B cell (primary cell): Measurements from ENCODE around the gene TMEM106B. TPM values are rescaled to one million over a fixed set of nuclear protein-coding genes. Genes with fewer than 3 reads are reported as not detected.

Experiments used
- ATAC-seq: fragments of 200-7000 bp; cut with Tn5 transposase; one replicate; pipeline ENCODE4 v1.10.0; 2021; ENCODE audit warnings: low read depth, mild to moderate bottlenecking, moderate number of reproducible peaks, moderate library complexity
- CTCF ChIA-PET: fragments of 350-600 bp; sonication (Branson Sonifier 250); formaldehyde crosslinking; loops from one replicate; lab custom pipeline; 2021; ENCODE audit warnings: antibody characterized with exemption, inconsistent platforms; lab: Charles Lee
- POLR2A ChIA-PET: fragments of 350-600 bp; sonication (Branson Sonifier 250); formaldehyde crosslinking; loops from one replicate; lab custom pipeline; 2021; ENCODE audit warnings: antibody characterized with exemption; lab: Charles Lee
- DNase-seq: peaks from one replicate; pipeline ENCODE4 v3.0.0; 2013
- H2AFZ ChIP-seq: 2 replicates; pipeline ENCODE4 v1.6.1; 2012; ENCODE audit warnings: mild to moderate bottlenecking, low read depth, low read length; ENCODE audit not compliant: insufficient read depth, poor library complexity, severe bottlenecking
- H3K27ac ChIP-seq, 2 donors: 1 replicate in 1 of 2; 2 replicates in 1 of 2; pipeline ENCODE4 v1.5.1; 2012 to 2013; ENCODE audit warnings: low read length in 2 of 2, mild to moderate bottlenecking in 2 of 2, moderate library complexity in 1 of 2
- H3K27me3 ChIP-seq, 4 experiments: fragments of 200-600 bp in 1 of 4; sonication (generic) in 1 of 4; replicated peaks in 1 of 4; 1 replicate in 2 of 4; 2 replicates in 2 of 4; pipeline versions ENCODE4 v1.6.1 to v1.7.0; 2013 to 2016; ENCODE audit warnings: low read length in 3 of 4, mild to moderate bottlenecking in 2 of 4, mixed read lengths in 1 of 4, moderate library complexity in 1 of 4; ENCODE audit not compliant: insufficient read depth in 4 of 4, control insufficient read depth in 3 of 4; ENCODE audit errors: control extremely low read depth in 1 of 4
- H3K36me3 ChIP-seq, 2 experiments: replicated peaks in 1 of 2; 1 replicate in 1 of 2; 2 replicates in 1 of 2; pipeline versions ENCODE4 v1.6.1 to v1.7.1; 2013; ENCODE audit warnings: low read length in 1 of 2; ENCODE audit not compliant: insufficient read depth in 2 of 2, control insufficient read depth in 1 of 2; ENCODE audit errors: control extremely low read depth in 1 of 2, extremely low read depth in 1 of 2
- H3K4me1 ChIP-seq, 2 donors: fragments of 200-600 bp in 1 of 2; sonication (generic) in 1 of 2; 1 replicate in 1 of 2; 2 replicates in 1 of 2; pipeline versions ENCODE4 v1.5.1 to v1.6.1; 2013 to 2017; ENCODE audit warnings: low read length in 2 of 2; ENCODE audit not compliant: control insufficient read depth in 2 of 2, insufficient read depth in 2 of 2
- H3K4me2 ChIP-seq: replicated peaks from 2 replicates; pipeline ENCODE3; 2012; ENCODE audit warnings: mild to moderate bottlenecking, low read depth, low read length; ENCODE audit not compliant: poor library complexity, severe bottlenecking
- H3K4me3 ChIP-seq, 5 experiments: fragments of 200-600 bp in 1 of 5; sonication (generic) in 1 of 5; 1 replicate in 3 of 5; 2 replicates in 2 of 5; pipeline versions ENCODE4 v1.5.1 to v1.7.0; 2011 to 2016; ENCODE audit warnings: low read length in 4 of 5, mild to moderate bottlenecking in 4 of 5, low read depth in 2 of 5, control low read depth in 1 of 5, moderate library complexity in 1 of 5; ENCODE audit not compliant: insufficient read depth in 1 of 5; ENCODE audit errors: control extremely low read depth in 1 of 5, extremely low read depth in 1 of 5
- H3K79me2 ChIP-seq: fragments of 200-600 bp; sonication (generic); one replicate; pipeline ENCODE4 v1.6.0; 2016; ENCODE audit warnings: low read length; ENCODE audit not compliant: control insufficient read depth, insufficient read depth
- H3K9ac ChIP-seq: fragments of 200-600 bp; sonication (generic); 2 replicates; pipeline ENCODE4 v1.6.1; 2017; ENCODE audit warnings: mild to moderate bottlenecking, low read length, moderate library complexity
- H3K9me3 ChIP-seq, 3 donors: one replicate each; pipeline versions ENCODE4 v1.6.1 to v1.7.1; 2013; ENCODE audit warnings: low read length in 2 of 3; ENCODE audit not compliant: control insufficient read depth in 2 of 3, insufficient read depth in 1 of 3; ENCODE audit errors: control extremely low read depth in 1 of 3
- H4K20me1 ChIP-seq: 2 replicates; pipeline ENCODE4 v1.6.0; 2012; ENCODE audit warnings: mild to moderate bottlenecking, low read length; ENCODE audit not compliant: insufficient read depth, control insufficient read depth, poor library complexity, severe bottlenecking
- H3K27ac Mint-ChIP-seq: one replicate; pipeline ENCODE4 v1.8.0; 2021; ENCODE audit warnings: mixed read lengths
- H3K27me3 Mint-ChIP-seq: one replicate; pipeline ENCODE4 v1.8.0; 2021; ENCODE audit warnings: mixed read lengths
- H3K4me1 Mint-ChIP-seq: one replicate; pipeline ENCODE4 v1.8.0; 2021; ENCODE audit warnings: mixed read lengths
- H3K4me3 Mint-ChIP-seq: one replicate; pipeline ENCODE4 v1.8.0; 2021; ENCODE audit warnings: mixed read lengths
- H3K9me3 Mint-ChIP-seq: one replicate; pipeline ENCODE4 v1.8.0; 2022; ENCODE audit warnings: mixed read lengths; ENCODE audit not compliant: insufficient read depth
- CTCF ChIP-seq: fragments of 200-600 bp; IDR thresholded peaks from one replicate; pipeline ENCODE4 v1.8.0; 2022; ENCODE audit warnings: antibody characterized with exemption, mild to moderate bottlenecking
- EZH2 ChIP-seq: IDR thresholded peaks from 2 replicates; pipeline ENCODE4 v1.6.1; 2012; ENCODE audit warnings: borderline replicate concordance, low read depth, mild to moderate bottlenecking, moderate library complexity, low read length; ENCODE audit not compliant: insufficient read depth, poor library complexity, severe bottlenecking
- WGBS: methylation state at CpG from one replicate; pipeline ENCODE4 v1.1.5; 2013; ENCODE audit warnings: missing lambda C conversion rate; ENCODE audit not compliant: insufficient coverage; 5-methylcytosine and 5-hydroxymethylcytosine counted together
- intact Hi-C: fragments of 100-400 bp; cut with micrococcal nuclease; formaldehyde crosslinking; loops from one replicate; pipeline ENCODE4 v1.10.0; 2022
- polyA plus RNA-seq: library from polyadenylated mRNA; depleted of rRNA; stranded (reverse); fragments of >200 nt; gene quantifications from 2 replicates; pipeline ENCODE4 v1.2.3, GENCODE V29; 2012
- total RNA-seq, 2 donors: library from RNA; stranded (reverse); fragments of 120-200 nt in 1 of 2; gene quantifications; 1 replicate in 1 of 2; 2 replicates in 1 of 2; pipeline versions ENCODE4 v1.2.3 to v1.2.4, GENCODE V29; 2013 to 2022

TMEM106B gene
- total and polyA plus RNA-seq, 2 donors (not counting 1 experiment from before 2014, with no cell fraction given) = 8.4 to 28.3 TPM

GRCh38 chr7:12250232-12250631 is 39.1 kb downstream of the TMEM106B start:
- no peak for DNase-seq
- Histone ChIP-seq H3K27me3 (peaks cover 0 to 4% (median 1%) of the 10 kb centered on the region in 4 experiments), H3K36me3 (no peaks in the 10 kb centered on the region), H3K4me3 (no peak overlapping the region), H3K4me1 (no peaks in the 10 kb centered on the region), H3K79me2 (no peaks in the 10 kb centered on the region), H3K4me2 (no peak overlapping the region), H3K9me3 (no peaks in the 10 kb centered on the region), H3K9ac (no peak overlapping the region), H2AFZ (no peak overlapping the region), H3K27ac (no peak overlapping the region), H4K20me1 (no peaks in the 10 kb centered on the region)
- no peaks in the 10 kb centered on the region for H3K4me1 Mint-ChIP-seq
- TF ChIP-seq CTCF (no peak), EZH2 (no peak)
- CTCF ChIA-PET = no interaction called here
- intact Hi-C loops = no loop called here
- H3K27me3 Mint-ChIP-seq = peaks cover 28% of the 10 kb centered on the region
- ATAC-seq = no peak
- POLR2A ChIA-PET = no interaction called here
- H3K4me3 Mint-ChIP-seq = no peak overlapping the region
- H3K9me3 Mint-ChIP-seq = peaks cover 5% of the 10 kb centered on the region
- no peak overlapping the region for H3K27ac Mint-ChIP-seq

GRCh38 chr7:12256090-12256489 is 45.0 kb downstream of the TMEM106B start:
- no peak for ATAC-seq
- no peak overlapping the region for H3K4me3 ChIP-seq
- H3K27me3 ChIP-seq = no peaks in the 10 kb centered on the region
- intact Hi-C loops = loop anchor here (2.0 kb wide), 1 partner anchor 15 kb away; no protein-coding TSS in a partner anchor
- no peaks in the 10 kb centered on the region for H3K36me3 ChIP-seq
- H4K20me1 ChIP-seq = no peaks in the 10 kb centered on the region
- H3K4me2 ChIP-seq = no peak overlapping the region
- peaks cover 15 to 16% of the 10 kb centered on the region in 2 donors for H3K4me1 ChIP-seq
- DNase-seq = no peak
- no peak for TF ChIP-seq CTCF
- no peak for TF ChIP-seq EZH2
- CTCF ChIA-PET = no interaction called here
- no peaks in the 10 kb centered on the region for H3K79me2 ChIP-seq
- H3K9me3 ChIP-seq = no peaks in the 10 kb centered on the region
- POLR2A ChIA-PET = no interaction called here
- H3K27me3 Mint-ChIP-seq = peaks cover 10% of the 10 kb centered on the region
- no peak overlapping the region for H3K4me3 Mint-ChIP-seq
- no CpG with 5 or more reads among the region's 2 CpGs for whole genome bisulfite sequencing
- peak overlapping the region; percentile 74 for H2AFZ ChIP-seq
- H3K9me3 Mint-ChIP-seq = peaks cover 5% of the 10 kb centered on the region
- no peak overlapping the region for H3K27ac ChIP-seq
- no peak overlapping the region for H3K9ac ChIP-seq
- H3K27ac Mint-ChIP-seq = no peak overlapping the region
- no peaks in the 10 kb centered on the region for H3K4me1 Mint-ChIP-seq
